Liver (tissue), 9 donors: ENCODE measurements around the gene DPYSL4. TPM values are rescaled to one million over a fixed set of nuclear protein-coding genes. Genes with fewer than 3 reads are reported as not detected.
A peak's percentile ranks its signal among the peaks of the same experiment; 100 is the strongest.

Source experiments
- DNase-seq: peaks from one replicate; pipeline ENCODE4 v3.0.0-alpha.2; 2017; ENCODE audit warnings: low spot score
- H3K27ac ChIP-seq, 2 donors: one replicate each; pipeline ENCODE4 v1.7.0; 2013; ENCODE audit warnings: inconsistent platforms in 2 of 2, low read length in 2 of 2, control low read depth in 1 of 2, low read depth in 1 of 2, mild to moderate bottlenecking in 1 of 2
- H3K27me3 ChIP-seq, 4 donors: one replicate each; pipeline versions ENCODE4 v1.6.1 to v1.7.0; 2013; ENCODE audit warnings: low read length in 3 of 4, inconsistent platforms in 1 of 4, mild to moderate bottlenecking in 1 of 4, moderate library complexity in 1 of 4; ENCODE audit not compliant: control insufficient read depth in 4 of 4, insufficient read depth in 4 of 4
- H3K36me3 ChIP-seq, 4 donors: one replicate each; pipeline versions ENCODE4 v1.6.1 to v1.7.0; 2013; ENCODE audit warnings: low read length in 3 of 4, mild to moderate bottlenecking in 3 of 4, low read depth in 1 of 4, moderate library complexity in 1 of 4; ENCODE audit not compliant: control insufficient read depth in 4 of 4, insufficient read depth in 3 of 4
- H3K4me1 ChIP-seq, 4 donors: one replicate each; pipeline versions ENCODE4 v1.6.1 to v1.7.0; 2013; ENCODE audit warnings: low read length in 3 of 4, mild to moderate bottlenecking in 3 of 4, moderate library complexity in 1 of 4; ENCODE audit not compliant: control insufficient read depth in 4 of 4, insufficient read depth in 4 of 4
- H3K4me3 ChIP-seq, 3 donors: one replicate each; pipeline versions ENCODE4 v1.6.1 to v1.7.0; 2013; ENCODE audit warnings: low read length in 3 of 3, control low read depth in 1 of 3, low read depth in 1 of 3, mild to moderate bottlenecking in 1 of 3
- H3K9ac ChIP-seq, 2 donors: one replicate each; pipeline ENCODE4 v1.7.0; 2013; ENCODE audit warnings: low read length in 2 of 2, mild to moderate bottlenecking in 2 of 2, moderate library complexity in 2 of 2, control low read depth in 1 of 2, low read depth in 1 of 2
- H3K9me3 ChIP-seq, 4 donors: one replicate each; pipeline versions ENCODE4 v1.6.1 to v1.7.0; 2013; ENCODE audit warnings: low read length in 3 of 4; ENCODE audit not compliant: control insufficient read depth in 4 of 4
- ATF3 ChIP-seq: IDR thresholded peaks from 2 replicates; pipeline ENCODE4 v1.6.1; 2016; ENCODE audit warnings: antibody characterized with exemption
- EGR1 ChIP-seq, 2 donors: IDR thresholded peaks; 2 replicates each; pipeline ENCODE4 v1.6.1; 2016 to 2018; ENCODE audit warnings: antibody characterized with exemption in 2 of 2, low read depth in 2 of 2
- FOXA1 ChIP-seq: IDR thresholded peaks from 2 replicates; pipeline ENCODE4 v1.6.1; 2016; ENCODE audit warnings: antibody characterized with exemption
- FOXA2 ChIP-seq: IDR thresholded peaks from 2 replicates; pipeline ENCODE4 v1.6.1; 2016; ENCODE audit warnings: antibody characterized with exemption
- GABPA ChIP-seq, 2 donors: IDR thresholded peaks in 1 of 2; conservative IDR thresholded peaks in 1 of 2; 2 replicates each; pipeline ENCODE4 v1.6.1; 2016; ENCODE audit warnings: antibody characterized with exemption in 2 of 2, mild to moderate bottlenecking in 1 of 2, moderate library complexity in 1 of 2
- HNF4A ChIP-seq, 2 donors: conservative IDR thresholded peaks; 2 replicates each; pipeline ENCODE4 v1.6.1; 2016; ENCODE audit warnings: antibody characterized with exemption in 2 of 2, mild to moderate bottlenecking in 2 of 2
- HNF4G ChIP-seq: IDR thresholded peaks from 2 replicates; pipeline ENCODE4 v1.6.1; 2016; ENCODE audit warnings: antibody characterized with exemption
- JUND ChIP-seq, 2 donors: IDR thresholded peaks; 2 replicates each; pipeline ENCODE4 v1.6.1; 2016; ENCODE audit warnings: antibody characterized with exemption in 2 of 2
- MAX ChIP-seq: IDR thresholded peaks from 2 replicates; pipeline ENCODE4 v1.6.1; 2016; ENCODE audit warnings: antibody characterized with exemption
- NR2F2 ChIP-seq: IDR thresholded peaks from 2 replicates; pipeline ENCODE4 v1.6.1; 2016; ENCODE audit warnings: antibody characterized with exemption
- RAD21 ChIP-seq, 2 donors: IDR thresholded peaks; 2 replicates each; pipeline ENCODE4 v1.6.1; 2016; ENCODE audit warnings: antibody characterized with exemption in 2 of 2, mild to moderate bottlenecking in 2 of 2
- REST ChIP-seq: IDR thresholded peaks from 2 replicates; pipeline ENCODE4 v1.6.1; 2016; ENCODE audit warnings: antibody characterized with exemption, mild to moderate bottlenecking
- RXRA ChIP-seq, 2 donors: IDR thresholded peaks; 2 replicates each; pipeline ENCODE4 v1.6.1; 2017 to 2018; ENCODE audit warnings: antibody characterized with exemption in 2 of 2, mild to moderate bottlenecking in 1 of 2
- SP1 ChIP-seq: IDR thresholded peaks from 2 replicates; pipeline ENCODE4 v1.6.1; 2018; ENCODE audit warnings: antibody characterized with exemption, mild to moderate bottlenecking
- TAF1 ChIP-seq: conservative IDR thresholded peaks from 2 replicates; pipeline ENCODE4 v1.6.1; 2016; ENCODE audit warnings: antibody characterized with exemption, mild to moderate bottlenecking
- YY1 ChIP-seq: IDR thresholded peaks from 2 replicates; pipeline ENCODE4 v1.6.1; 2016; ENCODE audit warnings: antibody characterized with exemption, mild to moderate bottlenecking
- WGBS: extraction: QIAGEN DNeasy Blood & Tissue Kit; methylation state at CpG from one replicate; pipeline ENCODE4 v1.1.7; 2013; 5-methylcytosine and 5-hydroxymethylcytosine counted together
- polyA plus RNA-seq, 2 donors: library from polyadenylated mRNA; stranded (reverse) in 1 of 2; unstranded in 1 of 2; fragments of 200-250 nt in 1 of 2; fragments of >200 nt in 1 of 2; fragmentation: Nextera tagmentation in 1 of 2; extraction: Ambion mirVana in 1 of 2; gene quantifications; one replicate each; pipeline versions ENCODE4 v1.2.1 to v1.2.3, GENCODE V29; 2013 to 2015
- total RNA-seq, 2 donors: library from RNA; depleted of rRNA; stranded (reverse); fragments of >200 nt; gene quantifications; one replicate each; pipeline ENCODE4 v1.2.3, GENCODE V29; 2014
- TF ChIP-seq, protein P1 (sequence below): IDR thresholded peaks from 2 replicates; pipeline ENCODE4 v1.6.1; 2016; ENCODE audit warnings: antibody characterized with exemption
- TF ChIP-seq, protein P2 (sequence below): fragments of 150-350 bp; IDR thresholded peaks from 2 replicates; pipeline ENCODE4 v1.5.1; 2017; ENCODE audit warnings: improper control_type of control experiment, low read depth, low read length; ENCODE audit not compliant: missing input control
- donor health status: healthy.
- donor health status: healthy.
- donor health status: healthy.
- donor health status: healthy.
- donor health status: healthy.

DPYSL4 gene
- total and polyA plus RNA-seq, 4 donors, result 0.19 to 2.2 (median 0.26) TPM

DNA sequence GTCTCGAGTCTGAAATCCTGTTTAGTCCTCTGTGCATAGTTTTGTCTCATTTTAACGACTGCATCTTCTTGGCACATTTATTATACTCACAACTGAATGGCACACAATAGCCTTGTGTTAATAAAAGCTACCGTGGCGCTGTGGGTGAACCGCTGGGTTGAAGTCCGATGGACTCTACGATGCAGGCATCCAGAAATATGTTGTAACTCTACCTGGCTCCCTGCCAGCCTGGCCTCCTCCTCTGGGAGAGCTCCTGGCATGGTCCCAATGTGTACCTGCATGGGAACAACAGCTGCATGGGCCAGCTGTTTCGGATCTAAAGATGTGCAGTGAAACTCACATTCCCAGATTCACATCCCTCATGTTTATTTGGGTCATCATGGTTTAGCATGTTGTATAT, 3.7 kb upstream of the DPYSL4 start (continued):
- TF ChIP-seq, protein P1, sequence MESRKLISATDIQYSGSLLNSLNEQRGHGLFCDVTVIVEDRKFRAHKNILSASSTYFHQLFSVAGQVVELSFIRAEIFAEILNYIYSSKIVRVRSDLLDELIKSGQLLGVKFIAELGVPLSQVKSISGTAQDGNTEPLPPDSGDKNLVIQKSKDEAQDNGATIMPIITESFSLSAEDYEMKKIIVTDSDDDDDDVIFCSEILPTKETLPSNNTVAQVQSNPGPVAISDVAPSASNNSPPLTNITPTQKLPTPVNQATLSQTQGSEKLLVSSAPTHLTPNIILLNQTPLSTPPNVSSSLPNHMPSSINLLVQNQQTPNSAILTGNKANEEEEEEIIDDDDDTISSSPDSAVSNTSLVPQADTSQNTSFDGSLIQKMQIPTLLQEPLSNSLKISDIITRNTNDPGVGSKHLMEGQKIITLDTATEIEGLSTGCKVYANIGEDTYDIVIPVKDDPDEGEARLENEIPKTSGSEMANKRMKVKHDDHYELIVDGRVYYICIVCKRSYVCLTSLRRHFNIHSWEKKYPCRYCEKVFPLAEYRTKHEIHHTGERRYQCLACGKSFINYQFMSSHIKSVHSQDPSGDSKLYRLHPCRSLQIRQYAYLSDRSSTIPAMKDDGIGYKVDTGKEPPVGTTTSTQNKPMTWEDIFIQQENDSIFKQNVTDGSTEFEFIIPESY, result no peak

DNA sequence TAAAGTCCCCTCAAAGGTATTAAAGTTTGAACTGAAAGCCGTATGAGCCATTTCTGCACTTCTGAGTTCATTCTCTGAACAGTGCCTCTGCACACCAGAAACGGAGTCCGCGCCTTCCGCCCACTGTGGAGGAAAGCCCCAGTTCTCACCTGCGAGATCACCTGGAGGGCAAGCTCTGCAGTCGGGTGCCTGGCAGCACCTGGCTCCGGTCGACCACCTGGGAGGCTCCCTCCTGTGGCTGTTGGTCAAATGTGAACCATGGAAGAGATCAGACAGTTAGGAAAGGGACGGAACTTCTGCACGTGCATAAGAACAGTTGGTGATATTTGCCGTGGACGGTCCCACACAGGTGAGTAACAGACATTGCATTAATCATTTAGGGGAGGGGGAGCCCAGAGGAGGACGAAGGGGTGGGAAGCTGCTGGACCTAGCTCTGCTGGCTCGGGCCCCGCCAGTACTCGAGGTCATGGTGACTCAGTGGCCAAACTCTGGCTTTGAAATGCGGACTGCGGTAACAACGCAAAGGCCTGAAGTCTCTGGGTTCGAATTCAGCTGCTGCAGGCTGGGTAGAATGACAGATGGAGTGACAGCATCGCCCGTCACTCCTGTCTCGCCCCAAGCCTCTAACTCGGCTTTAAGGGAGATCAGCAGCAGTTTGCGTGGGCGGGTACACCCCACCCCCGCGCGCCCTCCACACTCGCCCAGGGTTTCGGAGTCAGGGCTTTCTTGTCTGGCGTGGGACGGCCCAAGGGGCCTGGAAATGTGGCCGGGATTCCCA, 1.7 kb upstream of the DPYSL4 start:
- peaks cover 0 to 10% (median 4%) of the 10 kb centered on the region in 4 donors for H3K27me3 ChIP-seq
- no peak for DNase-seq
- H3K4me3 ChIP-seq, result peak overlapping the region in 1 of 3 donors; percentile 28

More for the DNA sequence above, 1.7 kb upstream of the DPYSL4 start:
- TF ChIP-seq SP1 (no peak), FOXA1 (no peak), JUND (IDR thresholded peaks at IDR 0.05) (no peak), MAX (no peak), REST (no peak), FOXA2 (no peak), TAF1 (no peak), GABPA (IDR thresholded peaks at IDR 0.05 in 1 of 2, conservative IDR thresholded peaks at IDR 0.05 in 1 of 2) (no peak), RAD21 (IDR thresholded peaks at IDR 0.05) (no peak), HNF4A (conservative IDR thresholded peaks at IDR 0.05) (no peak), YY1 (no peak), EGR1 (IDR thresholded peaks at IDR 0.05; ENCODE audit: low read depth in 2 of 2) (no peak), RXRA (IDR thresholded peaks at IDR 0.05) (no peak), NR2F2 (no peak), HNF4G (no peak), ATF3 (no peak)
- TF ChIP-seq, protein P1, result no peak
- TF ChIP-seq, protein P2, sequence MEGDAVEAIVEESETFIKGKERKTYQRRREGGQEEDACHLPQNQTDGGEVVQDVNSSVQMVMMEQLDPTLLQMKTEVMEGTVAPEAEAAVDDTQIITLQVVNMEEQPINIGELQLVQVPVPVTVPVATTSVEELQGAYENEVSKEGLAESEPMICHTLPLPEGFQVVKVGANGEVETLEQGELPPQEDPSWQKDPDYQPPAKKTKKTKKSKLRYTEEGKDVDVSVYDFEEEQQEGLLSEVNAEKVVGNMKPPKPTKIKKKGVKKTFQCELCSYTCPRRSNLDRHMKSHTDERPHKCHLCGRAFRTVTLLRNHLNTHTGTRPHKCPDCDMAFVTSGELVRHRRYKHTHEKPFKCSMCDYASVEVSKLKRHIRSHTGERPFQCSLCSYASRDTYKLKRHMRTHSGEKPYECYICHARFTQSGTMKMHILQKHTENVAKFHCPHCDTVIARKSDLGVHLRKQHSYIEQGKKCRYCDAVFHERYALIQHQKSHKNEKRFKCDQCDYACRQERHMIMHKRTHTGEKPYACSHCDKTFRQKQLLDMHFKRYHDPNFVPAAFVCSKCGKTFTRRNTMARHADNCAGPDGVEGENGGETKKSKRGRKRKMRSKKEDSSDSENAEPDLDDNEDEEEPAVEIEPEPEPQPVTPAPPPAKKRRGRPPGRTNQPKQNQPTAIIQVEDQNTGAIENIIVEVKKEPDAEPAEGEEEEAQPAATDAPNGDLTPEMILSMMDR, result no peak
- Histone ChIP-seq H3K4me1 (peaks cover 8 to 21% (median 15%) of the 10 kb centered on the region in 4 donors), H3K27ac (no peak overlapping the region), H3K9ac (no peak overlapping the region), H3K9me3 (no peaks in the 10 kb centered on the region), H3K36me3 (no peaks in the 10 kb centered on the region)
- 49% methylated on average over 35 of the region's 35 CpGs for WGBS
